SK-N-SH (cell line): ENCODE measurements around the gene RBM41.

Experiments used
- EP300 ChIP-seq, 2 experiments: IDR thresholded peaks; 2 replicates each; pipeline versions ENCODE4 v1.4.0 to v1.6.1; 2012; ENCODE audit warnings: borderline replicate concordance in 1 of 2, low read depth in 1 of 2, low read length in 1 of 2
- NFIC ChIP-seq: IDR thresholded peaks from 2 replicates; pipeline ENCODE4 v1.4.0; 2012; ENCODE audit warnings: borderline replicate concordance
- NRF1 ChIP-seq: IDR thresholded peaks from 2 replicates; pipeline ENCODE4 v1.6.1; 2012; ENCODE audit warnings: low read depth, mild to moderate bottlenecking, low read length
- RCOR1 ChIP-seq: fragments of 150-350 bp; IDR thresholded peaks from 2 replicates; pipeline ENCODE4 v1.6.1; 2017; ENCODE audit warnings: antibody characterized with exemption, low read length
- RFX5 ChIP-seq: IDR thresholded peaks from 2 replicates; pipeline ENCODE4 v1.6.1; 2012; ENCODE audit warnings: mild to moderate bottlenecking, improper control_type of control experiment, low read length
- SIN3A ChIP-seq: IDR thresholded peaks from 2 replicates; pipeline ENCODE4 v1.6.1; 2012; ENCODE audit warnings: low read depth, mild to moderate bottlenecking, low read length, moderate library complexity, borderline replicate concordance
- SMC3 ChIP-seq: IDR thresholded peaks from 2 replicates; pipeline ENCODE4 v1.6.1; 2012; ENCODE audit warnings: low read depth, low read length, improper control_type of control experiment
- YY1 ChIP-seq: IDR thresholded peaks from 2 replicates; pipeline ENCODE4 v1.4.0; 2012; ENCODE audit warnings: low read depth, mild to moderate bottlenecking
- ZBTB33 ChIP-seq: IDR thresholded peaks from 2 replicates; pipeline ENCODE4 v1.4.0; 2012; ENCODE audit warnings: low read depth, borderline replicate concordance
- TF ChIP-seq, protein P1 (sequence below): IDR thresholded peaks from 2 replicates; pipeline ENCODE4 v1.4.0; 2012; ENCODE audit warnings: low read depth
- TF ChIP-seq, protein P2 (sequence below): fragments of 200-600 bp; sonication (generic); IDR thresholded peaks from 2 replicates; pipeline ENCODE4 v1.6.1; 2017; ENCODE audit warnings: antibody characterized with exemption, mild to moderate bottlenecking, moderate library complexity

GRCh38 chrX:107014936-107015335 lies 103.7 kb downstream of the RBM41 start:
- TF ChIP-seq YY1 (no peak), RCOR1 (no peak), NFIC (no peak), SIN3A (no peak), NRF1 (no peak), EP300 (IDR thresholded peaks at IDR 0.05; ENCODE audit: borderline replicate concordance in 1 of 2, low read depth in 1 of 2, low read length in 1 of 2) (no peak), ZBTB33 (no peak), RFX5 (no peak), SMC3 (no peak)
- TF ChIP-seq, protein P1, sequence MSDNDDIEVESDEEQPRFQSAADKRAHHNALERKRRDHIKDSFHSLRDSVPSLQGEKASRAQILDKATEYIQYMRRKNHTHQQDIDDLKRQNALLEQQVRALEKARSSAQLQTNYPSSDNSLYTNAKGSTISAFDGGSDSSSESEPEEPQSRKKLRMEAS: no peak
- TF ChIP-seq, protein P2, sequence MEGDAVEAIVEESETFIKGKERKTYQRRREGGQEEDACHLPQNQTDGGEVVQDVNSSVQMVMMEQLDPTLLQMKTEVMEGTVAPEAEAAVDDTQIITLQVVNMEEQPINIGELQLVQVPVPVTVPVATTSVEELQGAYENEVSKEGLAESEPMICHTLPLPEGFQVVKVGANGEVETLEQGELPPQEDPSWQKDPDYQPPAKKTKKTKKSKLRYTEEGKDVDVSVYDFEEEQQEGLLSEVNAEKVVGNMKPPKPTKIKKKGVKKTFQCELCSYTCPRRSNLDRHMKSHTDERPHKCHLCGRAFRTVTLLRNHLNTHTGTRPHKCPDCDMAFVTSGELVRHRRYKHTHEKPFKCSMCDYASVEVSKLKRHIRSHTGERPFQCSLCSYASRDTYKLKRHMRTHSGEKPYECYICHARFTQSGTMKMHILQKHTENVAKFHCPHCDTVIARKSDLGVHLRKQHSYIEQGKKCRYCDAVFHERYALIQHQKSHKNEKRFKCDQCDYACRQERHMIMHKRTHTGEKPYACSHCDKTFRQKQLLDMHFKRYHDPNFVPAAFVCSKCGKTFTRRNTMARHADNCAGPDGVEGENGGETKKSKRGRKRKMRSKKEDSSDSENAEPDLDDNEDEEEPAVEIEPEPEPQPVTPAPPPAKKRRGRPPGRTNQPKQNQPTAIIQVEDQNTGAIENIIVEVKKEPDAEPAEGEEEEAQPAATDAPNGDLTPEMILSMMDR: no peak
